Dedifferentiated amniotic fluid mesenchymal stem cell (primary cell): ENCODE measurements around the gene HHIPL1.

Experiments
- DNase-seq: peaks from one replicate; pipeline ENCODE4 v3.0.0-alpha.2; 2016; ENCODE audit errors: extremely low spot score

Gene HHIPL1

DNA sequence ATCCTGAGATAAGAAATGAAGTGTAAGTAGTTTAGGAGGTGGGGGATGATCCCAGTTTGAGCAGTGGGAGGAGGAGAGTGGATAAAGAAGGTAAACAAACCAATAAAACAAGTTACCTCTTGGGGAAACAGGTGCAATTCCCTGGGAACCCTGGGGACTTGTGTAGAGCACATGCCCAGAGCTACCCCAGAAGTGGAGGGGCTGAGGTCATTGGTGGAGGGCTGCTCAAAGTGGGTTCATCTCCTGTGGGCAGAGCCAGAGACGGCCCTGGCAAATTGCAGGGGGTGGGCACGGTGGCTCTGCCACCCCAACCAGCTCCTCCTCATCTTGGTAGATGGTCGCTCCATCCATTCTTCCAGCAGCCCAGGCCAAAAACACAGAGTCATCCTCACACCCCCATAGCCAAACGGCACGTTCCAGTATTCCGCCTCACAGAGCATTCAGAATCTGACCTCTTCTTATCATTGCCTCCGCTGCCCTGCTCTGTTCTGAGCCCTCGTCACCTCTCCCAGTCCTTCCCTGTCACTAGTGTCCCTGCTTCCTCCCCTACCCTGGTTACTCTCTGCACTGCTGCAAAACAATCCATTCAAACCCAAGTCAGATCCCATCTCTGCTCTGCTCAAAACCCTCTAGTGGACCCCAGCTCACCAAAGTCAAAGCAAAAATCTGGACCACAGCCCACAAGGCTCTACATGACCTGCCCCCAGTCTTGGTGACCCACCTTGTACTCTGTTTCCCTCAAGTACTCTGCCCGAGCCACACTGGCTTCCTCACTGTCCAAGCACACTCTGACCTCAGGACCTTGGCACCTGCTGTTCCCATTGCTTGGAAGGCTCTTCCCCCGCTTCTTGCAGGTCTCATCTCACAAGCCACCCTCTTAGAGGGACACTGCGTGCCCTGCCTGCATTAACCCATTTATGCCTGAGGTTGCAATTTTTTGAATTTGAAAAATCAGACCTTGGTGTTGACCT is 44.6 kb downstream of the HHIPL1 start:
- DNase-seq = no peak

GRCh38 chr14:99690636-99691035 is 45.7 kb downstream of the HHIPL1 start:
- DNase-seq = no peak

- no peak for DNase-seq
Observed at GRCh38 chr14:99691111-99691885, 46.4 kb downstream of the HHIPL1 start.

DNA sequence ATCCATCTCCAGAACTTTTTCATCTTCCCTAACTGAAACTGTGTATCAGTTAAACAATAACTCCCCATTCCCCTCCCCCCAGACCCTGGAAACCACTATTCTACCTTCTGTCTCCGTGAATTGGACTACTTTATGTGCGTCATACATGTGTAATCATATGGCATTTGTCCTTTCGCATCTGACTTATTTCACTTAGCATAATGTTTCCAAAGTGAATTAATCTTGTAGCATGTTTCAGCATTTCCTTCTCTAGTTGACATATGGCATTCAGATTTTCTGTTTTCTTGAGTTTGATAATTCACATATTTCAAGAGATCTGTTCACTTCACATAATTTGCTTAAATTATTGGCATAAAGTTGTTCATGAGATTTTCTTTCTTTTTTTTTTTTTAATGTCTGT is 49.0 kb downstream of the HHIPL1 start:
- DNase-seq = no peak

DNA sequence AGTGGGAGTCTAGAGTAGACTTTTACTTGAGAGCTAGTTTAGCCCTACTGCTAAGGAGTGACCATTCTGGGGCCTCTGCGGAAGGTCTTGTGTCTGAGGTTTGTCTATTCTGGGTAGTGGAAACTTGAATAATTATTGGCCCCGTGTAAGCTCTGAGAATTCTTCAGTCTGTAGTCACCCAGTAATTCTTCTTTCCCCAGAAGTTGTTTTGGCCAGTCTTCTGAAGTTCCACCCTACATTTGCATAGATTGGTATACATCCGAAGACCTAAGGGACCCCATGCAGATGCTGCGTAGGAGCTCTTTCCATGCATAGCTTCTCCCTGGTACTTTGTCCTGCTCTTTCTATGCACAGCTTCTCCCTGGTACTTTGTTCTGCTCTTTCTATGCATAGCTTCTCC is 52.0 kb downstream of the HHIPL1 start:
- no peak for DNase-seq

GRCh38 chr14:99698236-99698635 is 53.3 kb downstream of the HHIPL1 start:
- DNase-seq = no peak

- DNase-seq = no peak
Observed at GRCh38 chr14:99698642-99699041, 53.7 kb downstream of the HHIPL1 start.

DNA sequence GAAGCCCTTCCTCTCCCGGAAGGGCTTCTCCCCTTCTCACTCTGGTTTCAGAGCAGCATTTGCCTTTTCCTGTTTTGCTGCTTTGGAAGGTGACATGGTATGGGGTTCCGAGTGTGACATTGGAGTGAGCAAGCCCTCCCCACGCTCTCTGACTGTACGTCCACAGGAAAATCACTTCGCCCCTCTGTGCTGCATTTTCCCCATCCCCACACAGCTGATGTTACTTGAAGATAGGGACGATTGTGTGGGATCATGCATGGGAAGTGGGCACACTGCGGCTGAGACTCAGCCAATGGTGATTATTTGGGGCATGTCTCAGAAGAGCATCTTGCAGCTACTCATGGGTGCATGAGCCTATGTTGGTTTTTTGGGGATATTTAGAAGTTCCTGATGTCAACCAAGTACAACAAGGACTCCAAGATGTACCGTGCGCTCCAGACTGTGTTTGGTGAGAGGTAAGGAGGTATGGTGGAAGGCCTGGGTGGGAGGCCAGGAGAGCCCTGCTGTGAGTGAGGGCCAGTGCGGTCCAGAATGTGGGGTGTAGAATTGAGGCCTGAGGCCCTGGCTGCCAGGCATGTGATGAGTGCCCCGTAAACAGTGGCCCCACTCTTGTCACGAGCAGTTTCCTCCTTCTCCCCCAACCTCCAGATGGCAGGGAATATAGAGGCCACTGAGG is 54.3 kb downstream of the HHIPL1 start:
- no peak for DNase-seq

DNA sequence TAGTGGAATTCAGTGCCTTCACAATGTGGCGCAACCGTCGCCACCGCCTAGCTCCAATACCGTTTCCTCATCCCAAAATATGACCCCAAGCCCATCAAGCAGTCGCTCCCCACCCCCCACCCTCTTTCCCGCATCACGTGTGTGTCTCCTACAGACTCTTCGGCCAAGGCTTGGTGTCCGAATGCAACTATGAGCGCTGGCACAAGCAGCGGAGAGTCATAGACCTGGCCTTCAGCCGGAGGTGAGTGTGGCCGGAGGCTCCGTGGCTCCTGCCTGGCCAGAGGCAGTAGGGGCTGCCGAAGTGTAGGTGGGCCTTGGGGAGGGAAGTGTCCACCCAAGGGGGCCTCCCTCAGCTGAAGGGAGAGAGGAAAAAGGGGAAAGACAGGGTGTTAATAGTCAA is 54.9 kb downstream of the HHIPL1 start:
- no peak for DNase-seq

GRCh38 chr14:99700379-99700778 is 55.5 kb downstream of the HHIPL1 start:
- DNase-seq = no peak

DNA sequence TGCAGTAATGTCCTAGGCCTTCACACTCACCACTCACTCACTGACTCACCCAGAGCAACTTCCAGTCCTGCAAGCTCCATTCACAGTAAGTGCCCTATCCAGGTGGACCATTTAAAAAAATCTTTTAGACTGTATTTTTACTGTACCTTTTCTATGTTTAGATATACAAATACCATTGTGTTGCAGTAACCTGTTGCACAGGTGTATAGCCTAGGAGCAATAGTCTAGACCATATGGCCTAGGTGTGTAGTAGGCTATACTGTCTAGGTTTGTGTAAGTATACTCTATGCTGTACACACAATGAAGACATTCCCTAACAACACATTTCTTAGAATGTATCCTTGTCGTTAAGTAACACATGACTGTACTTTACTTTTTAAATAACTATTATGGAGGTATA is 56.3 kb downstream of the HHIPL1 start:
- no peak for DNase-seq

- DNase-seq = no peak
Observed at GRCh38 chr14:99702115-99702514, 57.2 kb downstream of the HHIPL1 start.

GRCh38 chr14:99703381-99703780 is 58.5 kb downstream of the HHIPL1 start:
- no peak for DNase-seq

DNA sequence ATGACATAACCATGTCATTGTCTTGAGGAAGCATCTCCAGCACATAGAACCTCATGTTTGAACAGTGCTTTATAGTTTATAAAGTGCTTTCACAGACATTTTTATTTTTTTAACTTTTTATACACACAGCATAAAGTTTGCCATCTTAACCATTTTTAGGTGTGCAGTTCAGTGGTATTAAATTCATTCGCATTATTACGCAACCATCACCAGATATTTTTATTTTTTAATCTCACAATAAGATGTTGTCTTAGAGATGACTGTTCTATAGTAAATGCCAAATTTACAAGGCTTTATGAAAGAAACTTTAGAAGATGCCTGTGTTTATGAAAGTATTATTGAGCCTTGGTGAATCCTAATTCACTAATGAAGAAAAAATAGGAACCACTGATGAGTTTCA is 59.1 kb downstream of the HHIPL1 start:
- no peak for DNase-seq

DNA sequence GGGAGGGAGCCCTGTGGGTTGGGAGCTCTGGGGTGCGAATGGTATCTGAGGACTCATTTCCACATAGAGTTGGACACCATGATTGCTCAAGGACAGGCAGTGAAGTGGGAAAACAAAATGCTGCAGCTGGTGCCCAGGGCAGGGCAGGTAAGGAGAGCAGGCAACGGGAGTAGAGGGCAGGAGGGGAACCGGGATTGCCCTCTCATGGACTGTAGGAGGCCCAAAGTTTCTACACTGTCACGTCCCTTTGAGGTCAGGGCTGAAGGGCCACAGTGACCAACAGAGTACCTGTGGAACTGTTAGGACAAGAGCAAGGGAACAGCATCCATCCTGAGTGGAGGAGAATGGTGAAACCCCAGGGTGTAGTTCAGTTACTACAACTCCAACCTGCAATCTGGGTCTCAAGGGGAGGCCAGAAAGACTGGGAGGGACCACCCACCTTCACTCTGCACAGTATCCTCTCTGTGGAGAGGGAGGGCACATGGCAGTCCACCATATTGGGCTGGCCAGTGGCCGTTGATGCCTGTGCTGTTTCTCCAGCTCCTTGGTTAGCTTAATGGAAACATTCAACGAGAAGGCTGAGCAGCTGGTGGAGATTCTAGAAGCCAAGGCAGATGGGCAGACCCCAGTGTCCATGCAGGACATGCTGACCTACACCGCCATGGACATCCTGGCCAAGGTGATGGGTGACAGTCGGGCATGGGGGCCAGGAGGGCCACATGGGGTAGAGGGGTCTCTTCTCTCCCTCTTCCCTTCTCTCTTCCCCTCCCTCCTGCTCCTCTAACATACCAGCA is 61.4 kb downstream of the HHIPL1 start:
- no peak for DNase-seq

- DNase-seq = no peak
Observed at GRCh38 chr14:99707420-99707819, 62.5 kb downstream of the HHIPL1 start.

DNA sequence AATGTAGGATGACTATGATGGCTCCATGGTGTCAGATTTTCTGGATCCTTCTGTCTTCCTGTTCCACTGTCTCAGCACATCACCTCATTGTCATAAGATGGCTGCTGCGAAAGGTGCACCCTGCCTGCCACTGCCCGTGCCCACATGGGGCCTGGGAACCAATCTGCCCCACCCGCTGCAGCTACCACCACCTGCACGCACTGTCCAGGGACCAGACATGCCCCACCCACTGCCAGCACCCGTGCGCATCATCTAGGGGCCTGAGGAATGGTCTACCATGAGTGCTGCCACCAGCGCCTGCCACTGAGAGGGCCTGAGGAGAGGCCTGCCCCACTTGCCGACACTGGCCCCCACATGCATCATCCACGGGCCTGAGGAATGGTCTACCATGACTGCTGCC is 63.0 kb downstream of the HHIPL1 start:
- DNase-seq = no peak

- DNase-seq = no peak
Observed at GRCh38 chr14:99708449-99708848, 63.5 kb downstream of the HHIPL1 start.

DNA sequence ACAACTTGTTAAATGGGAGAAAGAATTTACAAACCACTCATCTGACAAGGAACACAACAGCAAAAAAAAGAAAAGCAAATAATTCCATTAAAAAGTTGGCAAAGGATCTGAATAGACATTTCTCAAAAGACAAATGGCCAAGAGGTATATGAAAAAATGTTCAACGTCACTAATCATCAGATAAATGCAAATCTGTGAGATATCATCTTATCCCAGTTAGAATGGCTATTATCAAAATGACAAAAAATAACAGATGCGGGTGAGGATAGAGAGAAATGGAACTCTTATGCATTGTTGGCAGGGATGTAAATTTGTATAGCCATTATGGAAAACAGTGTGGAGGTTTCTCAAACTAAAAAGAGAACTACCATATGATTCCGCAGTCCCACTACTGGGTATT is 69.0 kb downstream of the HHIPL1 start:
- no peak for DNase-seq

- DNase-seq = no peak
Observed at GRCh38 chr14:99715266-99716000, 70.5 kb downstream of the HHIPL1 start.
